Mesothelial cell of epicardium (in vitro differentiated cells): Measurements from ENCODE around the gene BECN2. TPM values are rescaled to one million over a fixed set of nuclear protein-coding genes. Genes with fewer than 3 reads are reported as not detected.

Source experiments
- DNase-seq, 2 experiments: peaks; one replicate each; pipeline ENCODE4 v3.0.0; 2021; ENCODE audit warnings: low spot score in 2 of 2; ENCODE audit not compliant: unreplicated experiment in 2 of 2
- H3K27ac Mint-ChIP-seq: 2 replicates; pipeline ENCODE4 v1.8.0; 2021; ENCODE audit warnings: mixed read lengths
- H3K27me3 Mint-ChIP-seq: 2 replicates; pipeline ENCODE4 v1.8.0; 2021; ENCODE audit warnings: low read depth, mixed read lengths
- H3K36me3 Mint-ChIP-seq: 2 replicates; pipeline ENCODE4 v1.8.0; 2021; ENCODE audit warnings: mixed read lengths
- H3K4me1 Mint-ChIP-seq: 2 replicates; pipeline ENCODE4 v1.8.0; 2021; ENCODE audit warnings: mixed read lengths
- H3K4me3 Mint-ChIP-seq: 2 replicates; pipeline ENCODE4 v1.8.0; 2021; ENCODE audit warnings: mild to moderate bottlenecking, moderate library complexity, mixed read lengths
- H3K9me3 Mint-ChIP-seq: 2 replicates; pipeline ENCODE4 v1.8.0; 2021; ENCODE audit warnings: mixed read lengths
- total RNA-seq: library from RNA; stranded (reverse); gene quantifications from 3 replicates; pipeline ENCODE4 v1.2.1, GENCODE V29; 2021
- TF ChIP-seq, protein P1 (sequence below): fragments of 200-600 bp; sonication (generic); IDR thresholded peaks from one replicate; pipeline ENCODE4 v1.5.0; 2021; ENCODE audit warnings: antibody characterized with exemption; ENCODE audit not compliant: unreplicated experiment

BECN2 gene
- total RNA-seq, 1 donor from 2014 or later, result not detected

DNA sequence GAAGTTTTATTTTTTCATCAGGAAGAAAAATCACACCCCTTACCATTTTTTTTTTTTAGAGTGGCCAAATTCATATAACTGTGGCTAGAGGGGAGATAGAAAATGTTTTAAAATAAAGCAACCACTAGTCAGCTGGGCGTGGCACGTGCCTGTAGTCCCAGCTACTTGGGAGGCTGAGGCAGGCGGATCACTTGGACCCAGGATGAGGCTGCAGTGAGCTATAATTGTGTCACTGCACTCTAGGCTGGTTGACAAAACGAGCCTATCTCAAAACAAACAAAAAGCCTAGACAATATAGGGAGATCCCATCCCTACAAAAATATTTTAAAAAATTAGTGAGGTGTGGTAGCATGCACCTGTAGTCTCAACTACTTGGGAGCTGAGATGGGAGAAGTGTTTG is 14.8 kb upstream of the BECN2 start:
- Mint-ChIP-seq H3K36me3 (no peaks in the 10 kb centered on the region), H3K4me3 (no peak overlapping the region), H3K9me3 (peaks cover 7% of the 10 kb centered on the region), H3K27ac (no peak overlapping the region), H3K4me1 (no peaks in the 10 kb centered on the region), H3K27me3 (no peaks in the 10 kb centered on the region)
- TF ChIP-seq, protein P1, sequence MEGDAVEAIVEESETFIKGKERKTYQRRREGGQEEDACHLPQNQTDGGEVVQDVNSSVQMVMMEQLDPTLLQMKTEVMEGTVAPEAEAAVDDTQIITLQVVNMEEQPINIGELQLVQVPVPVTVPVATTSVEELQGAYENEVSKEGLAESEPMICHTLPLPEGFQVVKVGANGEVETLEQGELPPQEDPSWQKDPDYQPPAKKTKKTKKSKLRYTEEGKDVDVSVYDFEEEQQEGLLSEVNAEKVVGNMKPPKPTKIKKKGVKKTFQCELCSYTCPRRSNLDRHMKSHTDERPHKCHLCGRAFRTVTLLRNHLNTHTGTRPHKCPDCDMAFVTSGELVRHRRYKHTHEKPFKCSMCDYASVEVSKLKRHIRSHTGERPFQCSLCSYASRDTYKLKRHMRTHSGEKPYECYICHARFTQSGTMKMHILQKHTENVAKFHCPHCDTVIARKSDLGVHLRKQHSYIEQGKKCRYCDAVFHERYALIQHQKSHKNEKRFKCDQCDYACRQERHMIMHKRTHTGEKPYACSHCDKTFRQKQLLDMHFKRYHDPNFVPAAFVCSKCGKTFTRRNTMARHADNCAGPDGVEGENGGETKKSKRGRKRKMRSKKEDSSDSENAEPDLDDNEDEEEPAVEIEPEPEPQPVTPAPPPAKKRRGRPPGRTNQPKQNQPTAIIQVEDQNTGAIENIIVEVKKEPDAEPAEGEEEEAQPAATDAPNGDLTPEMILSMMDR, result no peak
- no peak for DNase-seq

DNA sequence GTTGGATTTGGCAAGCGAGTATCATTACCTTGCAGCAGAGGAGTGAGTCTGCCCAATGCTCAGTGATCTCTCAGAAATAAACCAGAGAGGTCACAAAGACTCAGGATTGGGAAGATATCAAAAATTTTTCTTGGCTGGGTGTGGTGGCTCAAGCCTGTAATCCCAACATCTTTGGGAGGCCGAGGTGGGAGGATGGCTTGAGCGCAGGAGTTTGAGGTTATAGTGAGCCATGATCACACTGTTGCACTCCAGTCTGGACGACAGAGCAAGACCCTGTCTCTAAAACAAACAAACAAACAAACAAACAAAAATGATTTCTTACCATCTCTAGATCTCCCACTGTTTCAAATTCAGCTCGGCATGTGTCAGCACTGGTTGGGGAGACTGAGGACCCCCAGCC is 13.3 kb upstream of the BECN2 start:
- Mint-ChIP-seq H3K27me3 (no peaks in the 10 kb centered on the region), H3K36me3 (no peaks in the 10 kb centered on the region), H3K9me3 (no peaks in the 10 kb centered on the region), H3K4me1 (no peaks in the 10 kb centered on the region), H3K27ac (no peak overlapping the region), H3K4me3 (no peak overlapping the region)
- DNase-seq, result no peak
- TF ChIP-seq, protein P1, result no peak

DNA sequence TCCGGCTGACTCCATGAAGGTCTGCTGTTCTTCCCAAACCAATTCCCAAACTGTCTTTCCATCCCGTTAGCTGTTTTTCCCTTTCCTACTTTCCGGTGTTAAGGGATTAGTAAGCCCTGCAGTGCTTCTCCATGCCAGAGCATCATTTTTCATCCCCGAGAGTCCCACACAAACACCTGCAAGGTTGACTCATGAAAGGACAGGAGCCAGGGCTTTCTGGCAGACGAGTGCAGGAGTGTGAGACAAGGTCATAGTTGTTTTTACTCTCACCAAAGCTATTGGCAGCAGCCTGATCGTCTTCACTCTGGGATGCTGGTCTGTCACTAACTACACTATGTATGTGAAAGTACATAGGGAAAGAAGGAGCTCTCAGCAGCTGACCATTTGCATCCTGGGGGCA is 10.2 kb upstream of the BECN2 start:
- Mint-ChIP-seq H3K27me3 (no peaks in the 10 kb centered on the region), H3K4me1 (peaks cover 2% of the 10 kb centered on the region), H3K27ac (no peak overlapping the region), H3K36me3 (no peaks in the 10 kb centered on the region), H3K9me3 (no peaks in the 10 kb centered on the region), H3K4me3 (no peak overlapping the region)
- TF ChIP-seq, protein P1, result no peak
- no peak for DNase-seq

DNA sequence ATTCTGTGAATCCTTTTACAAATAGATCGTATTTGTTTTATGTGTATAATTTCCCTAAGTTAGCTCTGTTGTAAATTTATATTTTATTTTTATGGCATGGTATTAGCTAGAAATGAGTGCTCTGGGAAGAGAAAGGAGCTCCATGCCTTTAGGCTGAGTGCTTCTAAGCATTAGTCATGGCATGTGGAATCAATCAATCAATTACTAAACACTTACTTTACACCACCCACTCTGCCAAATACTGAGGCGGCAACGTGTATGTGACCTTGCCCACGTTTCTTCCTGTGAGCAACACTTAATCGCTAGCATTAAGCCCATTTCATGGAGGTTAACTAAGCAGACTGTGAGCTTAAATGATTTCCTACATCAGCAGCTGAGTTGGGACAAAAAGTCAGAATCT is 7.2 kb upstream of the BECN2 start:
- TF ChIP-seq, protein P1, result no peak
- H3K27me3 Mint-ChIP-seq, result no peaks in the 10 kb centered on the region
- no peak overlapping the region for H3K4me3 Mint-ChIP-seq
- H3K36me3 Mint-ChIP-seq, result no peaks in the 10 kb centered on the region
- no peaks in the 10 kb centered on the region for H3K9me3 Mint-ChIP-seq
- H3K27ac Mint-ChIP-seq, result no peak overlapping the region
- H3K4me1 Mint-ChIP-seq, result peaks cover 2% of the 10 kb centered on the region
- DNase-seq, result no peak

DNA sequence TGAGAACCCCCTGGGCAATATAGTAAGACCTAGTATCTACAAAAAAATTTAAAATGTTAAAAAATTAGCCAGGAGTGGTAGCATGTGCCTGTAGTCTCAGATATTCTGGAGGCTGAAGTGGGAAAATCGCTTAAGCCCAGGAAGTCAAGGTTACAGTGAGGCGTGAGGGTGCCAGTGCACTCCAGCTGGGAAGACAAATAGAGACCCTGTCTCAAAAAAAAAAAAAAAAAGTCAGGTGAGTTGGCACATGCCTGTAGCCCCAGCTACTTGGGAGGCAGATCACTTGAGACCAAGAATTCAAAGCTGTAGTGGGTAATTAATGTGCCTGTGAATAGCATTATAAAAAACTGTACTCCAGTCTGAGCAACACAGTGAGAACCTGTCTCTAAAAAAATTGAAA is 4.6 kb downstream of the BECN2 start:
- Mint-ChIP-seq H3K36me3 (no peaks in the 10 kb centered on the region), H3K4me1 (no peaks in the 10 kb centered on the region), H3K27me3 (no peaks in the 10 kb centered on the region), H3K9me3 (no peaks in the 10 kb centered on the region), H3K27ac (no peak overlapping the region), H3K4me3 (no peak overlapping the region)
- TF ChIP-seq, protein P1, result no peak
- DNase-seq, result no peak

DNA sequence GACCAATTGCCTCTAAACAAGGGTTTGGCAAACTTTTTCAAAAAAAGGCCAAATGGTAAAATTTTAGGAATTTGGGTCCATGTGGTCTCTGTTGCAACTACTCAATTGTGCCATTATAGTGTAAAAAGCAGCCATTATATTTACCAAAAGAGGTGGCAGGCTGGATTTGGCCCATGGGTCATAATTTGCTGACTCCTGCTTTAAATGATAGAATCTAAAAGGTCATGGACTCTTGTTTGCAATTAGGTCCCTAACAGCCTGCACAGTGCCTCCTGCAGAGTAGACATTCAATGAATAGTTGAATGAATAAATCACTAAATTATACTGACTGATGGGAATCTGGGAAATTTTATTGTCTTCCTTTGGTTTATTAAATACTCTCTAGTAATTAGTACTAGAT is 6.2 kb downstream of the BECN2 start:
- no peak for DNase-seq
- Mint-ChIP-seq H3K4me1 (no peaks in the 10 kb centered on the region), H3K27me3 (no peaks in the 10 kb centered on the region), H3K36me3 (no peaks in the 10 kb centered on the region), H3K4me3 (no peak overlapping the region), H3K9me3 (no peaks in the 10 kb centered on the region), H3K27ac (no peak overlapping the region)
- TF ChIP-seq, protein P1, result no peak
